Activated CD8-positive, alpha-beta memory T cell treated with anti-CD3 and anti-CD28 coated beads, Interleukin-2, amount 50 U/mL, for 4 hours (primary cell): ENCODE data around the gene RNF10.
A peak's percentile ranks its signal among the peaks of the same experiment; 100 is the strongest.

ENCODE experiments used
- DNase-seq: peaks from one replicate; pipeline ENCODE4 v3.0.0-alpha.2; 2020

Gene RNF10

GRCh38 chr12:120618954-120619615 lies 84.9 kb downstream of the RNF10 start:
- no peak for DNase-seq

GRCh38 chr12:120620624-120621023 lies 86.5 kb downstream of the RNF10 start:
- no peak for DNase-seq

GRCh38 chr12:120625557-120626419 lies 91.6 kb downstream of the RNF10 start:
- peak; percentile 23 for DNase-seq
